ENCODE measurements around the gene FUT3.
"Not testable (repeated sequence)": the region's sequence is repeated elsewhere in the genome, so short reads cannot be mapped to it uniquely, and the experiment has no call there.

FUT3 gene

GRCh38 chr19:5844456-5845433 is 6.5 kb downstream of the FUT3 start:
- DNase-seq (ENCODE audit: low read depth): no peak

GRCh38 chr19:5843295-5843927 is 7.8 kb downstream of the FUT3 start:
- DNase-seq (ENCODE audit: low read depth): no peak

DNA sequence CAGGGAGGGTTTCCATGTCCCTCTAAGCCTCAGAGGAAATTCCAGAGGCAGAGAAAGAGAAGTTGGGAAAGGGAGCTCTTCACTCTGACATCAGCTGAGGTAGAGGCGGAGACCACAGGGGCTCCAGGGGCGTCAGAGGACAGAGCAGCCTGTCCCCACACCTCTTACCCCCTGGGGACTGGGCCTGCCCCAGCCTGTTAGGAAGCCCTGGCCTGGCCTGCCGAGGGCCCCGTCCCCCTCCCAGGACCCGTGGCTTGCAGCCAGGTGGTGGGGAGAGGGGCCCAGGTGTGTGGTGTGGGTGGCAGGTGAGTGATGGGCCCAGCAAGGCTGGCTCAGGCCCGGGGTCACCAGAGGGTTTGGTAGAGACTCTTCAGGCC is 9.5 kb downstream of the FUT3 start:
- not testable (repeated sequence) for DNase-seq (ENCODE audit: low read depth)

GRCh38 chr19:5839065-5840017 is 11.9 kb downstream of the FUT3 start, which contains the start of gene FUT6:
Gene FUT6, minus strand, starts transcription at chr19:5839702. Its CDS starts 7,135 bp downstream, at chr19:5832567.
- no peak for DNase-seq (ENCODE audit: low read depth)

- no peak for DNase-seq (ENCODE audit: low read depth)
These were observed 12.7 kb downstream of the FUT3 start for GRCh38 chr19:5838353-5839064.

DNA sequence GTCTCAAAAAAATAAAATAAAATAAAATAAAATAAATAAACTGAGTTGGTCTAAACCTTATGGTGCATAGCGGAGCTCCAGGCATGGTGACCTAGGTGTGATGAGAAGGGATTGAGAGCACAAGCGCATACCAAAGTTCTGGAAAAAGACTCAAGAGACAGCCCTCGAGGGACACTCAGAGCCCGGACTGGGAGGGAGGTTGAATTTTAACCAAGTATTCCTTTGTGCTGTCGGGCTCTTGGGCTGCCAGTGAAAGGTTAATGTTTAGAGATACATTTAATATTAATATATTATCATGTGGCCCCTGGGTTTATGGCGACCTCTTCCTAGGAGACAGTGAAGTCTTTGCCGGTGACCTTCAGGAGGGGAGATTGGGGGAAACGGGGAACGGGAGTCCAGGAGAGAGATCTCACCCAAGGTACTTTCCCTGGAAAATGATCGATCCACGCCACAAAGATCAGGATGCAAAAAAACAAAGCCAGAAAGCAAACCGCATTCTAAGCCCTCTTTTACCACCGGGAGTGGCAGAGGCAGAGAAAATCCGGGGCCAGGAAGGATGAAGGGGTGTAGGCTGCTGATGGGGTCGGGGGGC is 13.4 kb downstream of the FUT3 start:
- DNase-seq (ENCODE audit: low read depth): no peak

GRCh38 chr19:5832527-5833216 is 18.6 kb downstream of the FUT3 start:
- DNase-seq (ENCODE audit: low read depth): no peak

- DNase-seq (ENCODE audit: low read depth): no peak
These were observed 19.2 kb downstream of the FUT3 start for GRCh38 chr19:5832061-5832460.

- DNase-seq (ENCODE audit: low read depth): no peak
These were observed 20.1 kb downstream of the FUT3 start for GRCh38 chr19:5831159-5831558.

DNA sequence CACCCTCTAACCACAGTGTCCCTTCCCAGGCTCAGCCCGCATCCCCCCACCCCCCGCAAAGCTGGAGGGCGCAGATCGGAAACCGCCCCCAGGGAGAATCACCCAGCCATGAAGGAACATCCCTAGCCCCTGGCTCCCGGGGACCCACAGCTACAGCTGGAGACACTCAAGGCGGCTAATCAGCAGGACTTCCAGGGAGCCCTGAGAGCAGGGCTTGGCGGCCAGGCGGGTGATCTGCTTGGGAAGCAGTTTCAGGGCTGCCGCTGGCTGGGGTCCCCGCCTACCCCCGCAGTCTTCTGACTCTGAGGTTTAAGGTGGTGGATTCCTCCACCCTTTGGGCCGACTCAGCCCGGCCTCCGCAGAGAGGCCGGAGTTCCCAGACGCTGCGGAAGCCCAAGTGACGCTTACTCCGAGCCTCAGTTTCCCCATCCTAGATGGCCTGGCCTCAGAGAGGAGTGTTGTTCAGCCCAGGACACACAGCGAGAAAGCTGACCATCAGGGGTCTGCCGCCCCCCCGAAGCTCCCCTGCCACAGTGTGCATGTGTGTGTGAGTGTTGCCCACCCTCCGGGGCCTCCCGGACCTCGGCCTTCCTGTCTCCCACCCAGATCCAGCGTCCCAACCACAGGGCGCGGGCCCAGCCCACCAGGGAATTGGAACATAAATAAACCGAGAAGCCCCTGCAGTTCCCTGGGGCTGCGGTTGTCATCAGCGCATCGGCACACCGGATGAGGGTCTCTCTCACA is 21.5 kb downstream of the FUT3 start:
- DNase-seq (ENCODE audit: low read depth): no peak

DNA sequence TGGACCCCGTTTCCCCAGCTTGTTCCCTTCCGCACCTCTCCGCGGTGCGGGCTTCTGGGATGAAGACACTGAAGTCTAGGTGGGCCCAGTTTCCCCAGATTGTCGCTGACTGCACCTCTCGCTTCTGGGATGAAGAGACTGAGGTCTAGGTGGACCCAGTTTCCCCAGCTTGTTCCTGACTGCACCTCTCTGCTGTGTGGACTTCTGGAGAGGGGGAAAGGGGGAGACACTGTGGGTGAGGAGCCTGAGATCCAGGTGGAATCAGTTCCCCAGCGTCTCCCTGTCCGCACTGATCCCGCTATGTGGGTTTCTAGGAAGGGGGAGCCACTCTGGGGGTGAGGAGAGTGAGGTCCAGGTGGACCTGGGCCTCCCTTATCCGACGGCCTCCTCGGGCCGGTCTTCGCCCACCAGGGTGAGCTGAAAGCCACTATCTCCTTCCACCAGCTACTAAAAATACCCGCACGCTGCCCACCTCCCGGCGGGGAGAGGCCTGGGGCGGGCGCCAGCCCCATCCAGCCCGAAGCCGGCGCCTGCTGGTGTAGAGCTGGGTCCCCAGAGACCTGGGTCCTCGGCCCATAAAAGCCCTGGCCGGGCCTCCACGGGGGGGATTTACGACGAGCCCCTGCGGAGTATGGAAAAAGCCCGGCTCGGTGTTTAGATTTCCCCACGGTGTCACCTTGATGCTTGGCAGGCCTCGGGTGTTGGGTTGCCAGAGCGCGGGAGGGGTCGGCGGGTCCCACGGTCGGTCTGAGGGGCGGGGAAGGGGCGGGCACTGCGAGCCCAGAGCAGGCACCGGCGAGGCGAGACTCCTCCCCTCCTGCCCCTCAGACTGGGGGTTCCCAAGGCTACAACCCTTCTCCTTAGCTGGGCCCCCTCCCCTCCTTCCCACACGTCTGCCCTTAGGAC is 22.3 kb downstream of the FUT3 start:
- DNase-seq (ENCODE audit: low read depth): no peak

DNA sequence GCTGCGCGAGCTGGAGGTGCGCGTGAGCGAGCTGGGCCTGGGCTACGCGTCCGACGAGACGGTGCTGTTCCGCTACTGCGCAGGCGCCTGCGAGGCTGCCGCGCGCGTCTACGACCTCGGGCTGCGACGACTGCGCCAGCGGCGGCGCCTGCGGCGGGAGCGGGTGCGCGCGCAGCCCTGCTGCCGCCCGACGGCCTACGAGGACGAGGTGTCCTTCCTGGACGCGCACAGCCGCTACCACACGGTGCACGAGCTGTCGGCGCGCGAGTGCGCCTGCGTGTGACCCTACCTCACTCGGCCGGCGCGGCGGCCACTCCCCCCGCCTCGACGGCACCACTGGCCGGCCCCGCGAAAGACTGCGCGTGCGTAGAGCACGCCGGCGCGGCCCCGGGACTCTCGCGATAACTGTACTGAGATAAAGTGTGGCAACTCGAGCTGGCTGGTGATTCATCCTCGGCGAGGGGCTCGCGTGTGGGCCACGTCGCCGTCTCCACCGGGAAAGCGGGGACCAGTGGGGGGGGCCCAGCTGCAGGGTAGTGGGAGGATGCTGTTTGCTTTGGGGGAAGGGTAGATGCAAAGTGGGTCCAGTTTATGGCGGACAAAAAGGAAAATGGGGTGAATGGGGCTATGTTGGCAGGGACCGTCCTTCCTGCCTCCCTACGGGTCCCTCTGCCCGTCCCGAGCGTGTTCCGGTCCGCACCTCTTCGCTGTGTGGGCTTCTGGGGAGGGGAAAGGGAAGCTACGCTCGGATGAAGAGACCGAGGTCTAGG is 23.2 kb downstream of the FUT3 start:
- peak; percentile 85 for DNase-seq (ENCODE audit: low read depth)

- DNase-seq (ENCODE audit: low read depth): no peak
These were observed 23.8 kb downstream of the FUT3 start for GRCh38 chr19:5827342-5827890.

DNA sequence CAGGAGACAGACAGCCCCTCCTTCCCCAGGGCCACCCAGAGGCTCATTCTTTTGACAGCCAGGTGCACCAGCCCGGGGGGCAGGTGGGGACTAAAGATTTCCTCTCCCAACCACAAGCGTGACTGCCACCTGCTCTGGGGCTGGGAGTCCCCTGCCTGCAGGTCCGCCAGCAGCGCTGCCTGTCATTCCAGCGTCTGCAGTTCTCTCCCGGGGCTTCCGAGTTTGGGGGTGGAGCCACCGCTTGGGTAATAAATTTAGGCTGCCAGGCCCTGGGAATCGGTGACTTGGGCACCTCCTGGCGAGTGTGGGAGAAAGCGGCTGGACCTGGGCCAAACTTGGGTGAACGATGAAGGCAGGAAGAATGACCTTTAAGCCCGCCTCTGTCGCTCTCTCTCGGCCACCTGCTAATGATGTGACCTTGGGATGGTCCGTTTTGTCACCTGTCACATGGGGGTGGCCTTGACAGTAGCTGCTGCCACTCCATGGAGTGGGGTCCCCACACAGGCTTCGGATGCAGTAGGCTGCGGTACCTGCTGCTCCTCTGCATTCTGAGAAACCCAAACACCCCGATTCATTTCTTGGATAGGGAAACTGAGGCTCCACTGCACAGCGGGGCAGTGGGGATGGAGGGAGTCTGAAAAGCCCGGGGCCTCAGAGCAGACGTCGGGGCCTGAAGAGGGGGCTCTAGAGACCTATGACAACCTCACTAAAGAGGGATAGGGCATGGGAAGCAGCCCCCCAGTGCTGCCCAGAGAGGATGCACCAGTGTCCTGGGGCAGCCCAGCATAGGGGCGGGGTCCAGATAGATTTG is 24.5 kb downstream of the FUT3 start:
- DNase-seq (ENCODE audit: low read depth): no peak

DNA sequence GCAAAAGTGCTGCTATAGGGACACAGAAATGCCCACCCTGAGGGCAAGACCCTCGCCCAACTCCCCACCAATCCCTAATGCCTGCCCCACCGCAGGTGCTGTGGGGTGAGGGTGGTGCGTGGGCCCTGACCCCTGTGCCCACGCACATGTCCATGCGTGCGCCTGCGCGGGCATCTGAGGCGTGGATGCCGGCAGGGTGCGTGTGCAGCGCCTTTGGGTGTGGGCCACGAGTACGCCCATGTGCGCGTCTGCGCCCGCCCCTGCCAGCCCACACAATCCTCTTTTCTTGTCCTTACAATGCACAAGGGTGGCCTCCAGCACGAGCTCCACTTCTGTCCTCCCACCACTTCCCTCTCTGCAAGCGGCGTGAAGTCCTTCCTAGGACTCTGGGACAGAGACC is 26.1 kb downstream of the FUT3 start:
- no peak for DNase-seq (ENCODE audit: low read depth)

- DNase-seq (ENCODE audit: low read depth): no peak
These were observed 26.5 kb downstream of the FUT3 start for GRCh38 chr19:5824751-5825150.

Data from fibroblast of the conjunctiva (primary cell).